Gastrocnemius medialis (tissue), 4 donors: ENCODE measurements around the gene P2RX4. TPM values are rescaled to one million over a fixed set of nuclear protein-coding genes. Genes with fewer than 3 reads are reported as not detected.

Experiments used
- ATAC-seq, 2 donors: fragments of 150-250 bp; one replicate each; pipeline ENCODE4 v1.9.1; 2016
- DNase-seq, 2 donors: peaks; one replicate each; pipeline ENCODE4 v3.0.0-alpha.2; 2019
- H3K27ac ChIP-seq, 4 donors: fragments of 200-600 bp; sonication (generic); 1 replicate in 1 of 4; 2 replicates in 3 of 4; pipeline ENCODE4 v1.5.1; 2016 to 2018; ENCODE audit warnings: mild to moderate bottlenecking in 2 of 4, moderate library complexity in 1 of 4
- H3K27me3 ChIP-seq, 3 donors: fragments of 200-600 bp; sonication (generic) in 2 of 3; 1 replicate in 1 of 3; 2 replicates in 2 of 3; pipeline versions ENCODE4 v1.5.1 to v1.6.0; 2016 to 2019; ENCODE audit warnings: mild to moderate bottlenecking in 1 of 3, moderate library complexity in 1 of 3
- H3K36me3 ChIP-seq, 2 donors: fragments of 200-600 bp; sonication (generic) in 1 of 2; one replicate each; pipeline ENCODE4 v1.5.1; 2017 to 2018
- H3K4me1 ChIP-seq, 2 donors: fragments of 200-600 bp; sonication (generic) in 1 of 2; one replicate each; pipeline ENCODE4 v1.5.1; 2016 to 2017; ENCODE audit warnings: mild to moderate bottlenecking in 2 of 2
- H3K4me3 ChIP-seq, 4 donors: fragments of 200-600 bp; sonication (generic) in 3 of 4; 1 replicate in 1 of 4; 2 replicates in 3 of 4; pipeline ENCODE4 v1.5.1; 2016 to 2019; ENCODE audit warnings: mild to moderate bottlenecking in 2 of 4
- H3K9me3 ChIP-seq, 3 donors: fragments of 200-600 bp; sonication (generic) in 2 of 3; 1 replicate in 1 of 3; 2 replicates in 2 of 3; pipeline ENCODE4 v1.5.1; 2016 to 2019
- CTCF ChIP-seq, 5 experiments: fragments of 450-650 bp in 3 of 5; fragments of 200-600 bp in 2 of 5; sonication (generic) in 2 of 5; IDR thresholded peaks in 4 of 5; conservative IDR thresholded peaks in 1 of 5; 1 replicate in 4 of 5; 2 replicates in 1 of 5; pipeline ENCODE4 v1.5.1; 2016 to 2019; ENCODE audit warnings: antibody characterized with exemption in 5 of 5, mild to moderate bottlenecking in 3 of 5, moderate library complexity in 3 of 5
- POLR2A ChIP-seq, 2 donors: fragments of 450-650 bp; IDR thresholded peaks; one replicate each; pipeline ENCODE4 v1.6.1; 2017; ENCODE audit warnings: antibody characterized with exemption in 2 of 2, mild to moderate bottlenecking in 2 of 2, moderate library complexity in 2 of 2
- in situ Hi-C, 4 donors: fragments of 200-750 bp; cut with MboI; loops; one replicate each; pipeline versions ENCODE4 v1.15.0 to v1.8.0; 2017; ENCODE audit warnings: low sequenced_read_pairs in 4 of 4
- intact Hi-C: fragments of 100-400 bp; cut with DNase I; formaldehyde crosslinking; loops from one replicate; pipeline ENCODE4 v1.15.1; 2023; ENCODE audit warnings: low total_unique reads
- total RNA-seq, 4 donors: library from RNA; depleted of rRNA; stranded (reverse); fragments of >200 nt; gene quantifications; one replicate each; pipeline versions ENCODE4 v1.1.0 to v1.2.3, GENCODE V29; 2016

Gene P2RX4
- total RNA-seq, 4 donors from 2014 or later: 3.9 to 7.9 (median 6.1) TPM

- TF ChIP-seq POLR2A (IDR thresholded peaks at IDR 0.05): no peak
- no peak for TF ChIP-seq CTCF (IDR thresholded peaks at IDR 0.05 in 4 of 5, conservative IDR thresholded peaks at IDR 0.05 in 1 of 5)
- Histone ChIP-seq H3K4me1 (no peaks in the 10 kb centered on the region), H3K4me3 (no peak overlapping the region), H3K36me3 (peaks cover 0 to 61% of the 10 kb centered on the region in 2 donors), H3K9me3 (no peaks in the 10 kb centered on the region), H3K27me3 (no peaks in the 10 kb centered on the region), H3K27ac (no peak overlapping the region)
- intact Hi-C loops: no loop called here
- ATAC-seq (no peak), DNase-seq (no peak)
- in situ Hi-C loops: no loop called here
Measured at GRCh38 chr12:121261398-121261797, 51.5 kb downstream of the P2RX4 start.

GRCh38 chr12:121263206-121263935 lies 53.4 kb downstream of the P2RX4 start:
- H3K27ac ChIP-seq: no peak overlapping the region
- no peaks in the 10 kb centered on the region for H3K27me3 ChIP-seq
- DNase-seq: no peak
- no peaks in the 10 kb centered on the region for H3K4me1 ChIP-seq
- H3K36me3 ChIP-seq: peaks cover 0 to 71% of the 10 kb centered on the region in 2 donors
- intact Hi-C loops (no loop called here), in situ Hi-C loops (no loop called here)
- no peak for ATAC-seq
- H3K4me3 ChIP-seq: no peak overlapping the region
- no peaks in the 10 kb centered on the region for H3K9me3 ChIP-seq
- TF ChIP-seq CTCF (IDR thresholded peaks at IDR 0.05 in 4 of 5, conservative IDR thresholded peaks at IDR 0.05 in 1 of 5) (no peak), POLR2A (IDR thresholded peaks at IDR 0.05) (no peak)

- Histone ChIP-seq H3K27me3 (no peaks in the 10 kb centered on the region), H3K9me3 (no peaks in the 10 kb centered on the region), H3K4me3 (no peak overlapping the region), H3K27ac (no peak overlapping the region), H3K4me1 (no peaks in the 10 kb centered on the region), H3K36me3 (peaks cover 0 to 65% of the 10 kb centered on the region in 2 donors)
- ATAC-seq (no peak), DNase-seq (no peak)
- intact Hi-C loops (no loop called here), in situ Hi-C loops (no loop called here)
- no peak for TF ChIP-seq POLR2A (IDR thresholded peaks at IDR 0.05)
- TF ChIP-seq CTCF (IDR thresholded peaks at IDR 0.05 in 4 of 5, conservative IDR thresholded peaks at IDR 0.05 in 1 of 5): no peak
Measured at GRCh38 chr12:121264135-121264534, 54.2 kb downstream of the P2RX4 start.

GRCh38 chr12:121264951-121265515 lies 55.1 kb downstream of the P2RX4 start:
- Histone ChIP-seq H3K4me1 (no peaks in the 10 kb centered on the region), H3K27ac (no peak overlapping the region), H3K36me3 (peaks cover 3 to 65% of the 10 kb centered on the region in 2 donors), H3K9me3 (no peaks in the 10 kb centered on the region), H3K27me3 (no peaks in the 10 kb centered on the region), H3K4me3 (no peak overlapping the region)
- intact Hi-C loops (no loop called here), in situ Hi-C loops (no loop called here)
- ATAC-seq (no peak), DNase-seq (no peak)
- TF ChIP-seq POLR2A (IDR thresholded peaks at IDR 0.05) (no peak), CTCF (IDR thresholded peaks at IDR 0.05 in 4 of 5, conservative IDR thresholded peaks at IDR 0.05 in 1 of 5) (no peak)
